ENCODE data around the gene IDH3A. TPM values are rescaled to one million over a fixed set of nuclear protein-coding genes. Genes with fewer than 3 reads are reported as not detected.

Gene IDH3A
- total RNA-seq, 1 donor from 2014 or later, result 41.5 TPM

- peak overlapping the region; percentile 81 for H3K4me3 Mint-ChIP-seq
These were observed 19.3 kb upstream of the IDH3A start for GRCh38 chr15:78129751-78130287.

GRCh38 chr15:78130466-78131294 lies 18.5 kb upstream of the IDH3A start:
- Mint-ChIP-seq H3K9me3 (no peaks in the 10 kb centered on the region), H3K4me3 (peak overlapping the region; percentile 81), H3K27ac (ENCODE audit: unreplicated experiment) (no peak overlapping the region), H3K4me1 (peaks cover 17% of the 10 kb centered on the region), H3K27me3 (ENCODE audit: low read depth) (no peaks in the 10 kb centered on the region), H3K36me3 (ENCODE audit: low read depth) (no peaks in the 10 kb centered on the region)
- no peak for DNase-seq (ENCODE audit: low read depth, low spot score)
- no peak for TF ChIP-seq CTCF (conservative IDR thresholded peaks at IDR 0.05)

More at GRCh38 chr15:78129751-78130287, 19.3 kb upstream of the IDH3A start:
- no peaks in the 10 kb centered on the region for H3K36me3 Mint-ChIP-seq (ENCODE audit: low read depth)
- H3K27ac Mint-ChIP-seq (ENCODE audit: unreplicated experiment), result no peak overlapping the region
- DNase-seq (ENCODE audit: low read depth, low spot score), result no peak
- no peaks in the 10 kb centered on the region for H3K27me3 Mint-ChIP-seq (ENCODE audit: low read depth)
- no peaks in the 10 kb centered on the region for H3K9me3 Mint-ChIP-seq
- peaks cover 17% of the 10 kb centered on the region for H3K4me1 Mint-ChIP-seq
- no peak for TF ChIP-seq CTCF (conservative IDR thresholded peaks at IDR 0.05)

GRCh38 chr15:78131295-78132061 lies 17.7 kb upstream of the IDH3A start, which contains the start of gene CIB2:
CIB2 (minus strand) TSS chr15:78131445; CDS start chr15:78131215, 230 bp downstream.
- peak within 1 kb of the TSS; percentile 94 for H3K27ac Mint-ChIP-seq (ENCODE audit: unreplicated experiment)
- no peaks in the 10 kb centered on the region for H3K27me3 Mint-ChIP-seq (ENCODE audit: low read depth)
- DNase-seq (ENCODE audit: low read depth, low spot score), result peak; percentile 87
- peak within 1 kb of the TSS; percentile 86 for H3K4me3 Mint-ChIP-seq
- H3K36me3 Mint-ChIP-seq (ENCODE audit: low read depth), result no peaks in the 10 kb centered on the region
- no peaks in the 10 kb centered on the region for H3K9me3 Mint-ChIP-seq
- H3K4me1 Mint-ChIP-seq, result peaks cover 17% of the 10 kb centered on the region
- peak; percentile 73 for TF ChIP-seq CTCF (conservative IDR thresholded peaks at IDR 0.05)

- DNase-seq (ENCODE audit: low read depth, low spot score), result no peak
- Mint-ChIP-seq H3K9me3 (no peaks in the 10 kb centered on the region), H3K27ac (ENCODE audit: unreplicated experiment) (no peak overlapping the region), H3K36me3 (ENCODE audit: low read depth) (no peaks in the 10 kb centered on the region), H3K4me1 (peaks cover 13% of the 10 kb centered on the region), H3K4me3 (peak overlapping the region; percentile 39), H3K27me3 (ENCODE audit: low read depth) (no peaks in the 10 kb centered on the region)
- no peak for TF ChIP-seq CTCF (conservative IDR thresholded peaks at IDR 0.05)
These were observed 15.4 kb upstream of the IDH3A start for GRCh38 chr15:78133801-78134200.

- Mint-ChIP-seq H3K4me3 (no peak overlapping the region), H3K36me3 (ENCODE audit: low read depth) (no peaks in the 10 kb centered on the region)
- no peak for TF ChIP-seq CTCF (conservative IDR thresholded peaks at IDR 0.05)
These were observed 9.6 kb upstream of the IDH3A start for GRCh38 chr15:78139578-78139977.

More at GRCh38 chr15:78139578-78139977, 9.6 kb upstream of the IDH3A start:
- H3K27me3 Mint-ChIP-seq (ENCODE audit: low read depth), result no peaks in the 10 kb centered on the region
- H3K9me3 Mint-ChIP-seq, result no peaks in the 10 kb centered on the region
- DNase-seq (ENCODE audit: low read depth, low spot score), result no peak
- H3K4me1 Mint-ChIP-seq, result no peaks in the 10 kb centered on the region
- no peak overlapping the region for H3K27ac Mint-ChIP-seq (ENCODE audit: unreplicated experiment)
